GM18508 (cell line): Measurements from ENCODE around the gene TMEM207.
"Not testable (repeated sequence)": the region's sequence is repeated elsewhere in the genome, so short reads cannot be mapped to it uniquely, and the experiment has no call there.

Experiments
- ATAC-seq: cut with Tn5 transposase; IDR thresholded peaks from one replicate; pipeline ENCODE4 v1.9.1; 2021; ENCODE audit warnings: moderate number of reproducible peaks; ENCODE audit not compliant: insufficient read depth, unreplicated experiment

The TMEM207 gene

DNA sequence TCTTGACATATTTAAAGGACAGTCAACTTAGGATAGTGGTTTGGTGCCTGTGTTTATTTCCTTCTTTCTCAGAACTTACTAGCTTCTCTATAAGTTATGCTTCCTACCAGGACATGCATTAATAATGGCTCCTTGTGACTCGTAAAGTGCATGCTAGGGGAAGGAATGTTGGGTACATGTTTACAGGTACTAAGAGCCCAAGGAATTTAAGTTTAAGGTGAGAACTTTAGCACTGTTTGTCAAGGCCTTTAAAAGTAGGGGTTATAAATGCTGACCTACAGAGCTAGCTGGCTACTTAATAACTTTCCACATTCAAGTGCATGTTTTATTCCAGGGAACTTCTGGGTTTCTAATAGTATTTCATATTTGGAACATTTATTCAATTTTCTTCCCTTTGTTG, at the start of gene TMEM207:
Gene TMEM207 (minus strand): TSS at position 101 of the 400 bp plus-strand sequence. CDS start 92 bp downstream, at position 9.
- ATAC-seq = no peak

DNA sequence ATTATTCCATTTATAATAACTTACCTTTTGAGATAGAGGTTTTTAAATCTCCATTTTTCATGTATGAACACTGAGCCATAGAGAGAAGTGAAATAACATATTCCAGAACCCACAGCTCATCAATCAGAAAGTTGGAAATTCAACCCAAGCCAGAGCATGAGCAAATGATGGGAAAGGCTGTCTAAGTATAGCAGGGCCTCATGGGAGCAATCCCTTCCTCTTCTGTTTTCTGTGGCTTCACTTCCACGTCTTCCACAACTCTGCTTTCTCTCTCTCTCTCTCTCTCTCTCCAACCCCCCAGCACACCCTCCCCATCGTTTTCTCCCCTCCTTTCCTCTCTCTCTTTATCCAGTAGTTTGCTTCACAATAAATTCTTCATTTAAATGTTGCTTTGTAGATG, 49.4 kb upstream of the TMEM207 start:
- ATAC-seq = no peak

GRCh38 chr3:190498293-190498692, 48.6 kb upstream of the TMEM207 start:
- no peak for ATAC-seq

- ATAC-seq = no peak
These were observed 48.1 kb upstream of the TMEM207 start for GRCh38 chr3:190497811-190498210.

DNA sequence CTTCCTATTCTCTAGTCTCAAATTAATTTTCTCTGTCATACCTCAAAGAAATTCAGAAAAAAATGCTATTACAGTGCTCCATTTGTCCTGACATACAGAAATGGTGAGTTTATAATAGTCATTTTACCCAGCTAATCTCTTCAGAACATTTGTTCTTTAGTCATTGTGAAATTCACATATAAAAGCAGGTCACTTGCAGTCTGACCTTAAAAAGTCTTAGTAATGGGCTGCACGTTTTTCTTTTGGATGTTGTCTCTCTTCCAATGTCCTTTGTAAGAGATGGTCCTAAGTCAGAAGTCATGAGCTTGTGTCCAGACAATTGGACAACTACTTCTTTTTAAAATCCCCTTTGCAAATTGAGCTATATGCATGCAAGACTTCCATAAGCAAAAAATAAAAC, 47.2 kb upstream of the TMEM207 start:
- no peak for ATAC-seq

- ATAC-seq = no peak
These were observed 46.1 kb upstream of the TMEM207 start for GRCh38 chr3:190495796-190496195.

- no peak for ATAC-seq
These were observed 45.7 kb upstream of the TMEM207 start for GRCh38 chr3:190495354-190495753.

GRCh38 chr3:190494907-190495306, 45.2 kb upstream of the TMEM207 start:
- ATAC-seq = no peak

DNA sequence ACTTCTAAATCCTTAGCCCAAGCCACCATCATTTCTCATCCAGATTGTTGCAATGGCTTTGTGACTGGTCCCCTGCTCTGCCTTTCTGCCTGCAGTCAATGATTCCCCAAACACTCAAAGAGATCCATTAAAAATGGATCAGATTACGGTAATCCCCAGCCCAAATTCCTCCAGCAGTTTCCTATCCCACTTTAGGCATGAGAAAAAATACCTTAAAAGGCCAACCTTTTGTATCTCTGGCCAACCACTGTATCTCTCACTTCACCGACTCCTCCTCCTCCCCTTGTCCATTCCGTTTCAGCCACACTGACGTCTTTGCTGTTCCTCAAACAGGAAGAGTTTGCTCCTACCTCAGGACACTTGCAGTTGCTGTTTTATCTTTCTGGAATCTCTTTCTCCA, 43.3 kb upstream of the TMEM207 start:
- ATAC-seq = no peak

- no peak for ATAC-seq
These were observed 42.4 kb upstream of the TMEM207 start for GRCh38 chr3:190492129-190492528.

GRCh38 chr3:190491533-190492054, 41.9 kb upstream of the TMEM207 start:
- ATAC-seq = no peak

GRCh38 chr3:190486908-190487607, 37.4 kb upstream of the TMEM207 start:
- no peak for ATAC-seq

- ATAC-seq = no peak
These were observed 36.8 kb upstream of the TMEM207 start for GRCh38 chr3:190486533-190486864.

DNA sequence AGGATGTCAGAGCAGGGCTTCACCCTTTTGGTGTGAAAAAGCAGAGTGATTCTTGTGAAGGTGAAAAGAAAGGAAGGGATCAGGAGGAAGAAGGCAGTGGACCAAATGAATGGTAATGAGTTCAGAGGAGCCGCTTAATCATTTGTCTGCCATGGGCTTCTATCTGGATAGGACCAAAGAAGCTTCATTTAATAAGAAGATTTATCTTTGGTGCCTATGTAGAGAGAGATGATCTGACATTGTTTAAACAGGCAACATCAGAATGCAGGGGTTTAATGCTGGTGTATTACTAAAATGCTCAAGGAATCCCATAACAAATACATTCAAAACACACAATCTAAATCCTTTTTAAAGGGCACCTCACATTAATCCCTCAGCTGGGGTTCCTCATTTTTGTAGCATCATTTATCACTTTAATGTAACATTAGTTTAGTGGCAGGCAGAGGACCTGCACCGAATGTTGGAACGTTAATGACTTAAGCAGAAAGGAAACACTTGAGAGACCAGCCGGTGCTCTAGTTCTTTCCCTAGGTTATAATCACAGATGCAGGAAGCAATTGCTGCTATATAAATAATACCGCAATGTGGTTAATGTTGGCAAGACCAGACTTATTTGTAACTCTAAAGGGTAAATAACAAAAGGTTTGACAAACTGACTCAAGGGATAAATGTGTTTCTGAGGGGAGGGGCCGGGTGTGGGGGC, 36.3 kb upstream of the TMEM207 start:
- no peak for ATAC-seq

GRCh38 chr3:190481779-190482178, 32.1 kb upstream of the TMEM207 start:
- no peak for ATAC-seq

DNA sequence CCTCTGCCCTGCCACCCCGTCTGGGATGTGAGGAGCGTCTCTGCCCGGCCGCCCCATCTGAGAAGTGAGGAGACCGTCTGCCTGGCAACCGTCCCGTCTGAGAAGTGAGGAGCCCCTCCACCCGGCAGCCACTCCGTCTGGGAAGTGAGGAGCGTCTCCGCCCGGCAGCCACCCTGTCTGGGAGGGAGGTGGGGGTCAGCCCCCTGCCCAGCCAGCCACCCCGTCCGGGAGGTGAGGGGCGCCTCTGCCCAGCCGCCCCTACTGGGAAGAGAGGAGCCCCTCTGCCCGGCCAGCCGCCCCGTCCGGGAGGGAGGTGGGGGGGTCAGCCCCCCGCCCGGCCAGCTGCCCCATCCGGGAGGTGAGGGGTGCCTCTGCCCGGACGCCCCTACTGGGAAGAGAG, 23.6 kb upstream of the TMEM207 start:
- not testable (repeated sequence) for ATAC-seq

GRCh38 chr3:190467922-190468321, 18.2 kb upstream of the TMEM207 start:
- ATAC-seq = no peak

GRCh38 chr3:190458040-190458439, 8.3 kb upstream of the TMEM207 start:
- ATAC-seq = no peak

DNA sequence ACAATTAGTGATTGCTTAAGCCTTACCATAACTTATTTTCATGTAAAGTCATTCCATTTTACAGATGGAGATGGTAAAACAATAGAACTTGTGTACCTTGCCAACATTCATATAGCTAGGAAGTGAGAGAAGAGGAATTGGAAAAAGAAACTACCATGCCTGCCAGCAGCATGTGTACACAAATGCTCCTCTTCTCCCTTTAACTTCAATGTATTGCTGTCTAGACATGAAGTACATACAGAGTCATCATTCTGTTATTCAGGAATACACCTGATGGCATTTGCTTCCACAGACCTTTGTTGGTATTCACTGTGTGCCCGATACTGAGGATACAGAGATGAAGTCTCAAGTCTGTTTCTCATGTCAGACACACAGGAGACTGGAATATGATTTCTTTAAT, 7.1 kb upstream of the TMEM207 start:
- no peak for ATAC-seq

- no peak for ATAC-seq
These were observed 6.1 kb upstream of the TMEM207 start for GRCh38 chr3:190455828-190456227.

- ATAC-seq = no peak
These were observed 1.4 kb downstream of the TMEM207 start for GRCh38 chr3:190448256-190448655.
